Right atrium auricular region (tissue), 2 donors: Measurements from ENCODE around the gene POU6F1. TPM values are rescaled to one million over a fixed set of nuclear protein-coding genes. Genes with fewer than 3 reads are reported as not detected.

Experiments
- DNase-seq: peaks from one replicate; pipeline ENCODE4 v3.0.0-alpha.2; 2019; ENCODE audit warnings: low spot score
- H3K27ac ChIP-seq, 2 donors: fragments of 200-600 bp; sonication (generic); 1 replicate in 1 of 2; 2 replicates in 1 of 2; pipeline ENCODE4 v1.5.1; 2016 to 2019
- H3K27me3 ChIP-seq, 2 donors: fragments of 200-600 bp; sonication (generic); one replicate each; pipeline versions ENCODE4 v1.5.1 to v1.6.0; 2017 to 2019
- H3K36me3 ChIP-seq: fragments of 200-600 bp; sonication (generic); one replicate; pipeline ENCODE4 v1.5.1; 2016
- H3K4me1 ChIP-seq, 2 donors: fragments of 200-600 bp; sonication (generic); one replicate each; pipeline versions ENCODE4 v1.5.1 to v1.6.0; 2017 to 2019
- H3K4me3 ChIP-seq, 2 donors: fragments of 200-600 bp; sonication (generic); 1 replicate in 1 of 2; 2 replicates in 1 of 2; pipeline ENCODE4 v1.5.1; 2017 to 2019; ENCODE audit warnings: mild to moderate bottlenecking in 1 of 2, moderate library complexity in 1 of 2
- H3K9me3 ChIP-seq, 2 donors: fragments of 200-600 bp; sonication (generic); one replicate each; pipeline ENCODE4 v1.5.1; 2019
- CTCF ChIP-seq, 2 donors: fragments of 200-600 bp; sonication (generic); IDR thresholded peaks; one replicate each; pipeline ENCODE4 v1.5.1; 2019; ENCODE audit warnings: antibody characterized with exemption in 2 of 2
- total RNA-seq, 2 donors: library from RNA; depleted of rRNA; stranded (reverse); fragments of >200 nt; gene quantifications; one replicate each; pipeline ENCODE4 v1.1.0, GENCODE V29; 2016

The POU6F1 gene
- total RNA-seq, 2 donors from 2014 or later, result 3.0 to 6.0 TPM

- Histone ChIP-seq H3K27me3 (no peaks in the 10 kb centered on the region), H3K4me3 (no peak overlapping the region), H3K36me3 (peaks cover 8% of the 10 kb centered on the region), H3K4me1 (no peaks in the 10 kb centered on the region), H3K27ac (no peak overlapping the region), H3K9me3 (no peaks in the 10 kb centered on the region)
- TF ChIP-seq CTCF (IDR thresholded peaks at IDR 0.05), result no peak
- DNase-seq, result no peak
These were observed 30.4 kb downstream of the POU6F1 start for GRCh38 chr12:51187370-51187987.

GRCh38 chr12:51186465-51187085 lies 31.3 kb downstream of the POU6F1 start:
- DNase-seq, result no peak
- Histone ChIP-seq H3K4me3 (no peak overlapping the region), H3K36me3 (peaks cover 8% of the 10 kb centered on the region), H3K9me3 (no peaks in the 10 kb centered on the region), H3K4me1 (no peaks in the 10 kb centered on the region), H3K27me3 (no peaks in the 10 kb centered on the region), H3K27ac (no peak overlapping the region)
- no peak for TF ChIP-seq CTCF (IDR thresholded peaks at IDR 0.05)

GRCh38 chr12:51185171-51185717 lies 32.6 kb downstream of the POU6F1 start:
- H3K36me3 ChIP-seq, result peaks cover 7% of the 10 kb centered on the region
- DNase-seq, result no peak
- no peaks in the 10 kb centered on the region for H3K4me1 ChIP-seq
- no peaks in the 10 kb centered on the region for H3K9me3 ChIP-seq
- H3K27ac ChIP-seq, result no peak overlapping the region
- no peaks in the 10 kb centered on the region for H3K27me3 ChIP-seq
- no peak for TF ChIP-seq CTCF (IDR thresholded peaks at IDR 0.05)
- no peak overlapping the region for H3K4me3 ChIP-seq

- Histone ChIP-seq H3K4me3 (no peak overlapping the region), H3K4me1 (no peaks in the 10 kb centered on the region), H3K27me3 (no peaks in the 10 kb centered on the region), H3K27ac (no peak overlapping the region), H3K36me3 (no peaks in the 10 kb centered on the region), H3K9me3 (no peaks in the 10 kb centered on the region)
- no peak for DNase-seq
- no peak for TF ChIP-seq CTCF (IDR thresholded peaks at IDR 0.05)
These were observed 34.0 kb downstream of the POU6F1 start for GRCh38 chr12:51183816-51184215.

- DNase-seq, result no peak
- H3K4me3 ChIP-seq, result no peak overlapping the region
- no peaks in the 10 kb centered on the region for H3K36me3 ChIP-seq
- H3K4me1 ChIP-seq, result no peaks in the 10 kb centered on the region
- no peaks in the 10 kb centered on the region for H3K27me3 ChIP-seq
- no peak for TF ChIP-seq CTCF (IDR thresholded peaks at IDR 0.05)
- H3K27ac ChIP-seq, result no peak overlapping the region
- H3K9me3 ChIP-seq, result no peaks in the 10 kb centered on the region
These were observed 34.5 kb downstream of the POU6F1 start for GRCh38 chr12:51183349-51183748.
